H1 (cell line): Measurements from ENCODE around the gene C5orf15. TPM values are rescaled to one million over a fixed set of nuclear protein-coding genes. Genes with fewer than 3 reads are reported as not detected.

Experiments
- CTCF ChIA-PET: fragments of 300-600 bp; sonication (Branson Sonifier 250); formaldehyde crosslinking; loops from one replicate; lab custom pipeline; 2021; ENCODE audit not compliant: partially characterized antibody; lab: Charles Lee
- POLR2A ChIA-PET: fragments of 300-600 bp; sonication (Branson Sonifier 250); formaldehyde crosslinking; loops from one replicate; lab custom pipeline; 2021; ENCODE audit warnings: inconsistent platforms; ENCODE audit not compliant: partially characterized antibody; lab: Charles Lee
- DNase-seq, 2 experiments: peaks; one replicate each; pipeline versions ENCODE4 v3.0.0 to v3.0.0-alpha.2; 2010 to 2022; ENCODE audit warnings: low spot score in 2 of 2, low read depth in 1 of 2, mixed read lengths in 1 of 2
- FAIRE-seq: peaks from 2 replicates; lab custom pipeline; 2011; peaks lifted over from hg19 to GRCh38; lab: Jason Lieb, UNC
- H2AFZ ChIP-seq: 2 replicates; pipeline ENCODE4 v1.8.1; 2012; ENCODE audit warnings: low read length, inconsistent platforms
- H2AK5ac ChIP-seq: 2 replicates; pipeline ENCODE4 v1.6.1; 2013; ENCODE audit warnings: low read depth, low read length
- H2BK120ac ChIP-seq: replicated peaks from 2 replicates; pipeline ENCODE3; 2013; ENCODE audit warnings: low read depth, low read length, inconsistent platforms
- H2BK12ac ChIP-seq: 2 replicates; pipeline ENCODE4 v1.6.1; 2013; ENCODE audit warnings: low read depth, low read length
- H2BK15ac ChIP-seq: 2 replicates; pipeline ENCODE4 v1.6.1; 2013; ENCODE audit warnings: low read length
- H2BK20ac ChIP-seq: 2 replicates; pipeline ENCODE4 v1.6.1; 2013; ENCODE audit warnings: low read length
- H2BK5ac ChIP-seq: 2 replicates; pipeline ENCODE4 v1.6.1; 2013; ENCODE audit warnings: low read depth, low read length
- H3K14ac ChIP-seq: 2 replicates; pipeline ENCODE4 v1.6.1; 2013; ENCODE audit warnings: inconsistent platforms; ENCODE audit not compliant: insufficient read length
- H3K18ac ChIP-seq: 2 replicates; pipeline ENCODE4 v1.6.1; 2013; ENCODE audit warnings: low read length; ENCODE audit errors: extremely low read depth
- H3K23ac ChIP-seq: 2 replicates; pipeline ENCODE4 v1.6.1; 2013; ENCODE audit warnings: inconsistent platforms; ENCODE audit not compliant: insufficient read length
- H3K23me2 ChIP-seq: 2 replicates; pipeline ENCODE4 v1.6.1; 2013; ENCODE audit warnings: low read depth, low read length
- H3K27ac ChIP-seq: 2 replicates; pipeline ENCODE4 v1.6.1; 2011; ENCODE audit warnings: low read depth, low read length, inconsistent platforms
- H3K27me3 ChIP-seq, 4 experiments: replicated peaks in 1 of 4; 1 replicate in 1 of 4; 2 replicates in 3 of 4; pipeline versions ENCODE4 v1.6.1 to v1.8.1; 2011 to 2013; ENCODE audit warnings: low read length in 3 of 4, mild to moderate bottlenecking in 3 of 4, inconsistent platforms in 2 of 4, mixed read lengths in 2 of 4, moderate library complexity in 1 of 4; ENCODE audit not compliant: control insufficient read depth in 3 of 4, insufficient read depth in 3 of 4; ENCODE audit errors: extremely low read depth in 1 of 4
- H3K36me3 ChIP-seq, 4 experiments: 2 replicates each; pipeline versions ENCODE4 v1.6.1 to v1.8.1; 2011 to 2013; ENCODE audit warnings: mild to moderate bottlenecking in 4 of 4, low read length in 3 of 4, moderate library complexity in 2 of 4, control low read depth in 1 of 4, inconsistent platforms in 1 of 4; ENCODE audit not compliant: insufficient read depth in 4 of 4, control insufficient read depth in 2 of 4
- H3K4ac ChIP-seq: replicated peaks from 2 replicates; pipeline ENCODE3; 2013; ENCODE audit warnings: low read length, low read depth, mixed read lengths, inconsistent platforms; ENCODE audit not compliant: insufficient read length
- H3K4me1 ChIP-seq, 4 experiments: replicated peaks in 1 of 4; 1 replicate in 1 of 4; 2 replicates in 3 of 4; pipeline versions ENCODE4 v1.6.1 to v1.8.1; 2011 to 2013; ENCODE audit warnings: low read length in 3 of 4, inconsistent platforms in 2 of 4, mixed read lengths in 1 of 4; ENCODE audit not compliant: insufficient read depth in 4 of 4, control insufficient read depth in 3 of 4
- H3K4me2 ChIP-seq, 2 experiments: 2 replicates each; pipeline versions ENCODE4 v1.6.1 to v1.8.1; 2011 to 2013; ENCODE audit warnings: low read depth in 2 of 2, low read length in 2 of 2, control low read depth in 1 of 2, inconsistent platforms in 1 of 2, mild to moderate bottlenecking in 1 of 2; ENCODE audit not compliant: insufficient read depth in 1 of 2
- H3K4me3 ChIP-seq, 4 experiments: fragments of 200-600, 300-600 bp in 1 of 4; sonication (generic), shearing (Covaris generic), sonication (Bioruptor Twin) in 1 of 4; 2 replicates each; pipeline versions ENCODE4 v1.5.1 to v1.8.1; 2011 to 2016; ENCODE audit warnings: low read length in 4 of 4, low read depth in 3 of 4, control low read depth in 2 of 4, inconsistent platforms in 2 of 4, mild to moderate bottlenecking in 2 of 4, mixed read lengths in 1 of 4, moderate library complexity in 1 of 4; ENCODE audit not compliant: insufficient read depth in 2 of 4; ENCODE audit errors: extremely low read depth in 1 of 4
- H3K56ac ChIP-seq: replicated peaks from 2 replicates; pipeline ENCODE3; 2013; ENCODE audit warnings: low read depth, mild to moderate bottlenecking, mixed read lengths, low read length, inconsistent platforms; ENCODE audit not compliant: insufficient read length
- H3K79me1 ChIP-seq: 2 replicates; pipeline ENCODE4 v1.6.1; 2013; ENCODE audit warnings: low read depth, low read length, control low read depth
- H3K79me2 ChIP-seq, 2 experiments: 2 replicates each; pipeline versions ENCODE4 v1.6.1 to v1.8.1; 2012 to 2013; ENCODE audit warnings: low read length in 2 of 2, mild to moderate bottlenecking in 2 of 2, inconsistent platforms in 1 of 2; ENCODE audit not compliant: insufficient read depth in 2 of 2, control insufficient read depth in 1 of 2
- H3K9ac ChIP-seq, 4 experiments: replicated peaks in 1 of 4; 1 replicate in 1 of 4; 2 replicates in 3 of 4; pipeline versions ENCODE4 v1.6.1 to v1.8.1; 2011 to 2013; ENCODE audit warnings: low read depth in 3 of 4, low read length in 3 of 4, control low read depth in 2 of 4, mild to moderate bottlenecking in 2 of 4, moderate library complexity in 2 of 4, inconsistent platforms in 1 of 4; ENCODE audit errors: extremely low read depth in 1 of 4
- H3K9me3 ChIP-seq, 2 experiments: 2 replicates each; pipeline versions ENCODE4 v1.6.1 to v1.8.1; 2012 to 2013; ENCODE audit warnings: mild to moderate bottlenecking in 2 of 2, moderate library complexity in 2 of 2, control low read depth in 1 of 2, inconsistent platforms in 1 of 2, low read depth in 1 of 2, low read length in 1 of 2, mixed read lengths in 1 of 2; ENCODE audit not compliant: insufficient read depth in 2 of 2
- H4K20me1 ChIP-seq, 2 experiments: replicated peaks in 1 of 2; 2 replicates each; pipeline versions ENCODE3 to v1.8.1; 2011 to 2013; ENCODE audit warnings: inconsistent platforms in 2 of 2, low read length in 2 of 2, mild to moderate bottlenecking in 1 of 2; ENCODE audit not compliant: insufficient read depth in 2 of 2, control insufficient read depth in 1 of 2
- H4K5ac ChIP-seq: 2 replicates; pipeline ENCODE4 v1.6.1; 2013; ENCODE audit warnings: low read length, low read depth, mixed read lengths, inconsistent platforms; ENCODE audit not compliant: insufficient read length
- H4K8ac ChIP-seq: 2 replicates; pipeline ENCODE4 v1.8.0; 2013; ENCODE audit warnings: mild to moderate bottlenecking, moderate library complexity, low read length, inconsistent platforms; ENCODE audit not compliant: insufficient read depth; ENCODE audit errors: extremely low read depth
- H4K91ac ChIP-seq: replicated peaks from 2 replicates; pipeline ENCODE3; 2013; ENCODE audit warnings: low read length, mixed read lengths, inconsistent platforms; ENCODE audit not compliant: insufficient read length
- BACH1 ChIP-seq: IDR thresholded peaks from 2 replicates; pipeline ENCODE4 v1.6.1; 2012; ENCODE audit warnings: low read length, improper control_type of control experiment
- CBX8 ChIP-seq: fragments of 300-800, 300-1000 bp; sonication (generic); IDR thresholded peaks from 2 replicates; pipeline ENCODE4 v1.7.1; 2016; ENCODE audit warnings: low read depth, low read length, borderline replicate concordance
- JUND ChIP-seq: IDR thresholded peaks from 2 replicates; pipeline ENCODE4 v1.6.1; 2011; ENCODE audit warnings: mild to moderate bottlenecking, improper control_type of control experiment, low read length
- KDM1A ChIP-seq: fragments of 200-600, 300-600 bp; sonication (generic); IDR thresholded peaks from 2 replicates; pipeline ENCODE4 v1.7.1; 2016; ENCODE audit warnings: mild to moderate bottlenecking, low read length, borderline replicate concordance
- RBBP5 ChIP-seq: IDR thresholded peaks from 2 replicates; pipeline ENCODE4 v1.7.1; 2012; ENCODE audit warnings: low read depth, mild to moderate bottlenecking, inconsistent platforms, low read length, moderate library complexity, borderline replicate concordance
- SP2 ChIP-seq: IDR thresholded peaks from 2 replicates; pipeline ENCODE4 v1.6.1; 2012; ENCODE audit warnings: mild to moderate bottlenecking, low read length, inconsistent platforms
- SP4 ChIP-seq: IDR thresholded peaks from 2 replicates; pipeline ENCODE4 v1.6.1; 2012; ENCODE audit warnings: low read length, inconsistent platforms
- TAF1 ChIP-seq: IDR thresholded peaks from 2 replicates; pipeline ENCODE4 v1.6.1; 2011; ENCODE audit warnings: mild to moderate bottlenecking, low read depth, low read length
- TBP ChIP-seq: IDR thresholded peaks from 2 replicates; pipeline ENCODE4 v1.6.1; 2011; ENCODE audit warnings: low read depth, low read length, improper control_type of control experiment
- TCF12 ChIP-seq: IDR thresholded peaks from 2 replicates; pipeline ENCODE4 v1.6.1; 2011; ENCODE audit warnings: low read depth, mild to moderate bottlenecking, low read length
- USF2 ChIP-seq: IDR thresholded peaks from 2 replicates; pipeline ENCODE4 v1.6.1; 2011; ENCODE audit warnings: low read length, improper control_type of control experiment
- WGBS, 2 experiments: shearing (Covaris generic) in 1 of 2; methylation state at CpG; one replicate each; pipeline versions ENCODE4 v1.1.6 to v1.1.7; 2013 to 2015; ENCODE audit warnings: low lambda C conversion rate in 2 of 2, mixed read lengths in 2 of 2, inconsistent platforms in 1 of 2, low coverage in 1 of 2, missing lambda C conversion rate in 1 of 2; ENCODE audit not compliant: insufficient replicate concordance in 2 of 2, insufficient coverage in 1 of 2, insufficient read length in 1 of 2; ENCODE audit errors: extremely low coverage in 1 of 2, missing lambda C conversion rate in 1 of 2; 5-methylcytosine and 5-hydroxymethylcytosine counted together
- polyA plus RNA-seq, 7 experiments: library from polyadenylated mRNA; depleted of rRNA in 3 of 7; stranded (reverse) in 5 of 7; unstranded in 2 of 7; fragments of >200 nt in 5 of 7; fragments of 200-250 nt in 2 of 7; gene quantifications; 1 replicate in 5 of 7; 2 replicates in 1 of 7; 4 replicates in 1 of 7; pipeline versions ENCODE4 v1.2.1 to v1.2.3, GENCODE V29; 2011 to 2013; ENCODE audit warnings: missing spikeins in 2 of 7, mixed read lengths in 2 of 7
- total RNA-seq: library from RNA; stranded (reverse); fragmentation: NEBNext Ultra II Directional; extraction: Animal tissue kit (Norgen Biotek cat#: 25700); gene quantifications from 2 replicates; pipeline ENCODE4 v1.2.1, GENCODE V29; 2021

C5orf15 gene
- total and polyA plus RNA-seq, 2 of the 8 experiments (the other 6 are each of a cell fraction or from before 2014, with no cell fraction given) = 31.7 to 39.3 TPM

- Histone ChIP-seq H2BK120ac (peak overlapping the region; percentile 82), H3K9ac (peak overlapping the region; percentile 45 to 88 (median 84); a peak in 6 of 7 replicates), H3K4me1 (peaks cover 6 to 27% (median 14%) of the 10 kb centered on the region in 4 experiments), H3K27me3 (no peaks in the 10 kb centered on the region), H2BK15ac (0 out of 2 replicates have a peak overlapping the region, but pooled peaks have one; percentile 46), H3K23me2 (peaks cover 16% of the 10 kb centered on the region), H3K36me3 (no peaks in the 10 kb centered on the region; a peak in 1 of 8 replicates), H2AK5ac (peak overlapping the region; percentile 75; the same call in 1 of the 2 replicates), H3K14ac (no peak overlapping the region), H3K79me2 (peaks cover 36 to 37% of the 10 kb centered on the region in 2 experiments), H4K20me1 (peaks cover 16 to 19% of the 10 kb centered on the region in 2 experiments), H2AFZ (0 out of 2 replicates have a peak overlapping the region, but pooled peaks have one; percentile 29), H3K4me2 (peak overlapping the region; percentile 87 to 91), H3K9me3 (no peaks in the 10 kb centered on the region), H3K79me1 (0 out of 2 replicates have a peak, but pooled peaks cover 6% of the 10 kb centered on the region), H4K5ac (peak overlapping the region; percentile 13), H3K18ac (peak overlapping the region; percentile 90), H3K23ac (no peak overlapping the region), H3K56ac (peak overlapping the region; percentile 42), H3K4ac (peak overlapping the region; percentile 92), H4K91ac (peak overlapping the region; percentile 80), H3K27ac (no peak overlapping the region), H3K4me3 (peak overlapping the region; percentile 52 to 90 (median 66)), H4K8ac (peak overlapping the region; percentile 93; the same call in 1 of the 2 replicates), H2BK5ac (peak overlapping the region; percentile 93; the same call in 1 of the 2 replicates), H2BK20ac (no peak overlapping the region), H2BK12ac (peak overlapping the region; percentile 84; the same call in 1 of the 2 replicates)
- 11% methylated on average over 40 of the region's 40 CpGs; no CpG with 5 or more reads in 1 of the 2 experiments for WGBS, 2 experiments
- CTCF ChIA-PET = interaction anchor here (0.8 to 1.5 kb wide), 4 partner anchors 9 to 106 kb away, joined by 3 to 5 read pairs (median 4); no protein-coding TSS in a partner anchor
- DNase-seq = peak in 1 of 2 experiments; percentile 71
- POLR2A ChIA-PET = interaction anchor here (0.8 to 2.6 kb wide), 8 partner anchors 8 to 51 kb away, joined by 3 to 10 read pairs (median 4); no protein-coding TSS in a partner anchor
- FAIRE-seq = no peak
- TF ChIP-seq KDM1A (no peak), TCF12 (no peak), CBX8 (no peak), SP4 (no peak), RBBP5 (no peak; the same call in 1 of the 2 replicates), SP2 (no peak), USF2 (no peak), TAF1 (peak; percentile 29), TBP (no peak), JUND (no peak), BACH1 (no peak)
These were observed 37.1 kb upstream of the C5orf15 start for GRCh38 chr5:134005417-134006061.
